ENCODE measurements around the gene HDGFL2. TPM values are rescaled to one million over a fixed set of nuclear protein-coding genes. Genes with fewer than 3 reads are reported as not detected.

Gene HDGFL2
- polyA plus RNA-seq, 1 experiment, result 23.5 TPM

DNA sequence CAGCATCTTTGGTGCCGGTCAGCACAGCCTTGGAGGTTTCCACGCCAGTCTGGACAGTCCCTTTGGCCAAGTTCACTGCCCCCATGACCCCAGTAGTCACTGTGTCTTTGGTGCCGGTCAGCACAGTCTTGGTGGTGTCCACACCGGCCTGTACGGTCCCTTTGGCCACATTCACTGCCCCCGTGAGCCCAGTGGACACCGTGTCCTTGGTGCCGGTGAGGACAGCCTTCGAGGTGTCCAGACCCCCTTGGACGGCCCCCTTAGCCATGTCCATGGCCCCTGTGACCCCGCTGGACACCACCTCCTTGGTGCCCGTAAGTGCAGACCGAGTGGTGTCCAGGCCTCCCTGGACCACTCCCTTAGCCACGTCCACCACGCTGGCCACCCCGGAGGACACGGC lies 41.2 kb downstream of the HDGFL2 start:
- ChIA-PET POLR2A (no interaction called here), CTCF (no interaction called here)
- Histone ChIP-seq H3K27me3 (ENCODE audit: control insufficient read depth, insufficient read depth, low read length) (no peaks in the 10 kb centered on the region), H3K4me3 (ENCODE audit: low read depth, low read length) (no peak overlapping the region), H3K9me3 (ENCODE audit: control insufficient read depth, insufficient read depth, low read length) (peaks cover 5% of the 10 kb centered on the region; the same call in 1 of the 2 replicates), H3K27ac (ENCODE audit: low read depth, low read length) (no peak overlapping the region)
- TF ChIP-seq, protein P1, sequence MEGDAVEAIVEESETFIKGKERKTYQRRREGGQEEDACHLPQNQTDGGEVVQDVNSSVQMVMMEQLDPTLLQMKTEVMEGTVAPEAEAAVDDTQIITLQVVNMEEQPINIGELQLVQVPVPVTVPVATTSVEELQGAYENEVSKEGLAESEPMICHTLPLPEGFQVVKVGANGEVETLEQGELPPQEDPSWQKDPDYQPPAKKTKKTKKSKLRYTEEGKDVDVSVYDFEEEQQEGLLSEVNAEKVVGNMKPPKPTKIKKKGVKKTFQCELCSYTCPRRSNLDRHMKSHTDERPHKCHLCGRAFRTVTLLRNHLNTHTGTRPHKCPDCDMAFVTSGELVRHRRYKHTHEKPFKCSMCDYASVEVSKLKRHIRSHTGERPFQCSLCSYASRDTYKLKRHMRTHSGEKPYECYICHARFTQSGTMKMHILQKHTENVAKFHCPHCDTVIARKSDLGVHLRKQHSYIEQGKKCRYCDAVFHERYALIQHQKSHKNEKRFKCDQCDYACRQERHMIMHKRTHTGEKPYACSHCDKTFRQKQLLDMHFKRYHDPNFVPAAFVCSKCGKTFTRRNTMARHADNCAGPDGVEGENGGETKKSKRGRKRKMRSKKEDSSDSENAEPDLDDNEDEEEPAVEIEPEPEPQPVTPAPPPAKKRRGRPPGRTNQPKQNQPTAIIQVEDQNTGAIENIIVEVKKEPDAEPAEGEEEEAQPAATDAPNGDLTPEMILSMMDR (IDR thresholded peaks at IDR 0.05; ENCODE audit: low read depth, low read length), result no peak
- DNase-seq (ENCODE audit: low read depth, low spot score), result no peak

DNA sequence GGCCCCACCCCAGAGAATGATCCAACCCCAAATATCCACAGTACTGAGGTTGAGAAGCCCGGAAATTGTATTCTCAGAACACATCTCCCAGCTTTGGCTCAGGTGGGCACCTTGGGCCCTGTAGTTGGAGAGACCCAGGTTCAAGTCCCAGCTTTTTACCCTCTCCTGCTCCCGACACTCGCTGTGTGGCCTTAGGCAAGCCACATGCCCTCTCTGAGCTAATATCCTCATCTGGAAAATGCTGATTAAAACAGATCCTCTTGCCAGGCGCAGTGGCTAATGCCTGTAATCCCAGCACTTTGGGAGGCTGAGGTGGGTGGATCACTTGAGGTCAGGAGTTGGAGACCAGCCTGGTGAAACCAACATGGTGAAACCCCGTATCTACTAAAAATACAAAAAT lies 43.6 kb downstream of the HDGFL2 start:
- ChIA-PET CTCF (interaction anchor here (0.9 to 1.4 kb wide), 2 partner anchors 10 kb away, joined by 3 to 9 read pairs; no protein-coding TSS in a partner anchor), POLR2A (no interaction called here)
- Histone ChIP-seq H3K9me3 (ENCODE audit: control insufficient read depth, insufficient read depth, low read length) (peaks cover under 1% of the 10 kb centered on the region; the same call in 1 of the 2 replicates), H3K27ac (ENCODE audit: low read depth, low read length) (no peak overlapping the region), H3K27me3 (ENCODE audit: control insufficient read depth, insufficient read depth, low read length) (no peaks in the 10 kb centered on the region), H3K4me3 (ENCODE audit: low read depth, low read length) (no peak overlapping the region)
- no peak for DNase-seq (ENCODE audit: low read depth, low spot score)
- TF ChIP-seq, protein P1 (IDR thresholded peaks at IDR 0.05; ENCODE audit: low read depth, low read length), result no peak

DNA sequence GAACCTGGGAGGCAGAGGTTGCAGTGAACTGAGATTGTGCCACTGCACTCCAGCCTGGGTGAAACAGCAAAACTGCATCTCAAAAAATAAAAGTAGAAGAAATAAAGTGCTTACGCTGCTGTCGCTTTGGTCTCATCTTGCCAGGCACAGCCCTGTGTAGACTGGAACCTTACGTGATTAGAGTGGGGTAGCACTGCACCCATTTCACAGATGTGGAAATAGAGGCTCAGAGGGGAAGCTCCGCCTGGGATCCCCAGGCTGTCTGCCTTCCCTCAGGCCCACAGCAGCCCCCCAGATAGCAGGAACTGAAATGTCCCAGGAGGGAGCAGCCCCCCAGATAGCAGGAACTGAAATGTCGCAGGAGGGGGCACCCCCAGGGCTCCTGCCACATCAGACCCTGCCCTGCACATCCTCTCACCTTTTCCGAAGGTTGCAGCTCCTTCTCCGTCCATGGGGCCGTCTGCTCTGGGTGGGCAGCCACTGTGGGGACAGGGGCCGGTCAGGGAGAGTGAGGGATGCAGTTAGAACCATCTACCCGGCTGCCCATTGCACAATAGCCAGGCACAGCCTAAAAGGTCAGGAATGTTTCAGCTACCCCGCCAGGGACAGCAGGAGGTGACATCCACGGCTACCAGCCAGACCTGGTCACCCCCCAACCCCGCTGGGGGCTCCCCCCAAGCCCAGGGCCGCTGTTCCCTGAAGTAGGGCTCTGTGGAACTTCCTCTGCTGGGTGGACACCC lies 44.3 kb downstream of the HDGFL2 start:
- POLR2A ChIA-PET, result interaction anchor here (0.6 kb wide), 1 partner anchor 134 kb away, joined by 3 read pairs; no protein-coding TSS in a partner anchor
- DNase-seq (ENCODE audit: low read depth, low spot score), result no peak
- no peak overlapping the region for H3K4me3 ChIP-seq (ENCODE audit: low read depth, low read length)
- no peak overlapping the region for H3K27ac ChIP-seq (ENCODE audit: low read depth, low read length)
- TF ChIP-seq, protein P1 (IDR thresholded peaks at IDR 0.05; ENCODE audit: low read depth, low read length), result no peak
- no peaks in the 10 kb centered on the region; the same call in 1 of the 2 replicates for H3K9me3 ChIP-seq (ENCODE audit: control insufficient read depth, insufficient read depth, low read length)
- no peaks in the 10 kb centered on the region for H3K27me3 ChIP-seq (ENCODE audit: control insufficient read depth, insufficient read depth, low read length)
- CTCF ChIA-PET, result interaction anchor here (0.6 to 1.4 kb wide), 2 partner anchors 9 to 120 kb away, joined by 4 to 9 read pairs; no protein-coding TSS in a partner anchor

DNA sequence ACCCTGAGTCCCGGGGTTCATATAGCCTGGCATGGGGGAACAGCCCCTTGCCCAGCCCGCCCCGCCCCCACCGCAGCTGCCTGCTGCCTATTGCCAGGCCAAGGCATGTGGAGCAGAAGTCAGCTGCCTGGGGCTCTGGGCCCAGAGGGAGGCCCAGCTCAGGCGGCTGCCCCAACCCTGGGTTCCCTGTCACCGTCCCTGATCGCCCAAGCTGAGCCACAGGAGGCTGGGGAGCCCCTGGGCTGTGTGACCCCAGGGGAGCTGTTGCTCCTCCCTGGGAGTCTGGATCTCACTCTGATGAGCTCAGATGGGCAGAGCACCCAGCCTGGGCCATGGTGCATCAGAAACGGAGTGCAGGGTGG lies 44.8 kb downstream of the HDGFL2 start:
- Histone ChIP-seq H3K27ac (ENCODE audit: low read depth, low read length) (no peak overlapping the region), H3K4me3 (ENCODE audit: low read depth, low read length) (no peak overlapping the region), H3K9me3 (ENCODE audit: control insufficient read depth, insufficient read depth, low read length) (no peaks in the 10 kb centered on the region; the same call in 1 of the 2 replicates), H3K27me3 (ENCODE audit: control insufficient read depth, insufficient read depth, low read length) (no peaks in the 10 kb centered on the region)
- ChIA-PET CTCF (interaction anchor here (1.4 kb wide), 1 partner anchor 8 kb away, joined by 9 read pairs; no protein-coding TSS in a partner anchor), POLR2A (interaction anchor here (0.6 kb wide), 1 partner anchor 135 kb away, joined by 3 read pairs; no protein-coding TSS in a partner anchor)
- DNase-seq (ENCODE audit: low read depth, low spot score), result no peak
- TF ChIP-seq, protein P1 (IDR thresholded peaks at IDR 0.05; ENCODE audit: low read depth, low read length), result no peak

DNA sequence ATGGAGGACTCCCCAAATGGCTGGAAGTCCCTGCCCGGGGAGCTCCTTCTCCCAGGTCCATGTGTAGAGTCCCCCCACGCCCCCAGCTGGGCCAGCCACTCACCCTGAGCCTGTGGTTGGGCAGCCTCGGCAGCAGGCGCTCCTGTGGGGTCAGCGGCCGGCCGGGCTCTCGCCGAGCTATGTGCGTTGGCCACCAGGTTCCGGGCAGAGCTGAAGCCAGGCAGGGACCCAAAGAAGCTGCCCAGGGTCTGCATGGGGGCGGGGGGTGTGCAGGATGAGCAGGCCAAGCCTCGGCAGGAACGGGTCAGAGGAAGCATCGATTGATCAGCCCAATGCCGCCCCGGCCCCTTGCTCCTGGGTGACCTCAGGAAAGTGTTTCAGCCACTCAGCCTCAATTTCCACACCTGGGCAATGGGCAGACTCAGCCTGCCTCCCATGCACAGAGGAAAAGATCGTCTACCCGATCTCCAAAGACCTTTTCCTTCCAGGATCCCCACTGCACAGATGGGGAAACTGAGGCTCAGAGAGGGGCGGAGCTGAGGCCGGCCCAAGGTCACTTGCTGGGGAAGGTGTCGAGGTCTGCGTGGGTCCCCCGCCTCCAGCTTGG lies 45.5 kb downstream of the HDGFL2 start:
- TF ChIP-seq, protein P1 (IDR thresholded peaks at IDR 0.05; ENCODE audit: low read depth, low read length), result no peak
- POLR2A ChIA-PET, result no interaction called here
- CTCF ChIA-PET, result no interaction called here

More for the DNA sequence above, 45.5 kb downstream of the HDGFL2 start:
- Histone ChIP-seq H3K9me3 (ENCODE audit: control insufficient read depth, insufficient read depth, low read length) (no peaks in the 10 kb centered on the region), H3K4me3 (ENCODE audit: low read depth, low read length) (no peak overlapping the region), H3K27ac (ENCODE audit: low read depth, low read length) (no peak overlapping the region), H3K27me3 (ENCODE audit: control insufficient read depth, insufficient read depth, low read length) (peaks cover 4% of the 10 kb centered on the region)
- no peak for DNase-seq (ENCODE audit: low read depth, low spot score)

Measured in AG04450 (cell line).